Activated CD4-positive, alpha-beta T cell treated with anti-CD3 and anti-CD28 coated beads, Interleukin-2, amount 50 U/mL, for 24 hours (primary cell): ENCODE data around the gene ACAP2.
"Not testable (repeated sequence)": the region's sequence is repeated elsewhere in the genome, so short reads cannot be mapped to it uniquely, and the experiment has no call there.

Experiments
- DNase-seq, 2 donors: peaks; one replicate each; pipeline ENCODE4 v3.0.0-alpha.2; 2020; ENCODE audit warnings: low read depth in 1 of 2, low spot score in 1 of 2

The ACAP2 gene

GRCh38 chr3:195443391-195443989 is 670 bp upstream of the ACAP2 start:
- DNase-seq, result no peak

DNA sequence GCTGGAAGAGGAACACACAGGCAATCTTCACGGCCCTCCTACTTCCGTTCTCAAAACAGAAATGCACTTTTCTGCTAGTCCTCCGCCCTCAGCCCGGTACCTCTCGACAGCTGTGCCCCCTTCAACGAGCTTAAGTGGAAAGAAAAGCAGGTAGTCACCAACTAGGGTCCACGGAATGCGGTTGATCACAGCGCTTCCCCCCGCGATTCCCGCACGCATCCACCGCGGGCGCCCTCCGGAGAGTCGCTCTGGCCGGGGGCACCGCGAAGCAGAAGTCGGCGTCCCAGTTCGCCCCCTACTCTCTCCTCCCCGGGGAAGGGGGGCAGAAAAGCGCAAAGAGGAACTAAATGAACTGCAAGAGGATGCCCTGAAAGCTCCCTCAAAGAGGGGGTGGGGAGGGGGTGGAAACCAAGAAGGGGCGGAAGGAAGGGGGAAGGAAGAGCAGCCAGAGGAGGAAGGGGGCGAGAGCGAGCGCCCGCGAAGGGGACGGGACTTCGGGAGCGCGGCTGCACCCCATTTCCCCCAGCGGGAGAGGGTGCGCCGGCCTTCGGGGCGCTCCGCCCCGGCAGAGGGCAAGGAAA is 738 bp downstream of the ACAP2 start:
- DNase-seq, result peak; percentile 13 to 22

DNA sequence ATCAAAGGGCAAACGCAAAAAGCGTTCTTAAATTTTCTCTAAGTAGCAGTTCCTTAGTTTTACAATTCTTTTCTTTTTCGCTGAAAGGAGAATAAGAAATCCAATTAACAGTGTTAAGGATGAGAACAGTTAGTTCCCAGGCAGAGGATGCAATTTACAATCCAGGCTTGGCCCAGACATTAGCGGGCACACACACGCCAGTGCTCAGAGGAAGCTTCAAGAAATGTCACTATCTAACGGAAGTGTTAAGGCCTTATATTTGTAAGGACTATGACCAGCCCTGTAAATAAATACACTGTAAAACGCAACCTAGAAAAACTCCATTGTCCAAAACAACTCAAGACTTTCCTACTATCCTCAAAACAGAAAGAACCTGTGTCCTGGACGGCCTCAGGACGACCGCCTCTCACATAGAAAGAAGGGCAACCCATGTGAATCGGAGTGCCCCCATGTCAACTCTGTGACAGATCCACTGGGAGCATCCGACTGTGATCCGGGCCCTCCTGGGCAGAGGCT is 1.3 kb downstream of the ACAP2 start:
- DNase-seq, result no peak

GRCh38 chr3:195441051-195441450 is 1.8 kb downstream of the ACAP2 start:
- DNase-seq, result no peak

DNA sequence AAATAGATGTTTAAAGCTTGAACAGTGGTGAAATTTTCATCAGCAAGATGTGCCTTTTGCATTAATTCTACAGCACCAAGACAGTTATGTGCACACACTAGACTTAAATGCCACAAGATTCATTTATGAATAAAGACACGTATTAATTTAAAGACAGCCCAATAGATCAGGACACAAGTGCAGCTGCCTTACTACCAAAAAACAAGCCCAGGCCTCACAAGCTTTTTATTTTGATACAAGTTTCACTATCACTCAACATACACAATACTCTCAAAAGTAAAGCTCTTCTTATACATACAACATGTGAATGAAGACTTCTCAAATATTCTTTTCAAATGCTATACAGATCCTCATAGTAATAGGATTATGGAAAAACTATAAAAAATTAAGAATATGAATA is 2.4 kb downstream of the ACAP2 start:
- DNase-seq, result no peak

GRCh38 chr3:195438371-195438770 is 4.4 kb downstream of the ACAP2 start:
- no peak for DNase-seq

DNA sequence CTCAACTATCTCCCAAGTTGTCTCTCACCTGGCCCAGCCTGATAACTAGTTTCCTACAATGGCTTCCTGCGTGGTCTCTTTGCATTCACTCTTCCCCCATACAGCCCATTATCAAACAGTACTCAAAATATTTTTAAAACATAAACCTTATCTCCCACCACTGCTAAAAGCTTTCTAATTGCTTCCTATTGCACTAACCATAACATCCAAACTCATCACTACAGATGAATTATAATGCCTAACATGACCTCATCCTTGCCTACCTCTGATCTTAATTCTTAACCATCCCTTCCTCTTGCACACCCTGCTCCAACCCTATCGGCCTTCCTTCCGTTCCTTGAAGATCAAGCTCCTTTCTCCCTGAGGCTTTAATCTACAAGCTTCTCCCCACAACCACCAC is 17.0 kb downstream of the ACAP2 start:
- DNase-seq, result no peak

DNA sequence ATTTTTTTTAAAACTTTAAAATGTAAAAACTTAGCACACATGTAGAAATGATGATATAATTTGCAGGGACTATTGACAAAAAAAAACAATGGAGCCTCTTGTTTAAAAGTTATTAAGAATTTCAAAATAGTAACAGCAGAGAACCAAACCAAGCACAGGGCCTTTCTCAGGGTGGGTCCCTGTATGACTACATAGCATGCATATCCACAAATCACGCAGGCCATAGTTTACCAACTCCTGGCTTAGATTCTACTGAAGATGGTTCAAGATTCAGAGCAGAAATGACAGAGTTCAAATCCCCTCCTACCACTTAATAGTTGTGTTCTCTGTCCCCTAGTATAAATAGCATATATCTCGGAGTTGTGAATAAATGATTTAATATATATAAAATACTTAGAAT is 19.0 kb downstream of the ACAP2 start:
- no peak for DNase-seq

GRCh38 chr3:195421400-195421799 is 21.4 kb downstream of the ACAP2 start:
- no peak for DNase-seq

GRCh38 chr3:195416795-195417194 is 26.0 kb downstream of the ACAP2 start:
- DNase-seq, result no peak

GRCh38 chr3:195411836-195412235 is 31.0 kb downstream of the ACAP2 start:
- DNase-seq, result no peak

- no peak for DNase-seq
Observed at GRCh38 chr3:195410546-195410945, 32.3 kb downstream of the ACAP2 start.

- DNase-seq, result peak in 1 of 2 donors; percentile 0
Observed at GRCh38 chr3:195407531-195408409, 35.0 kb downstream of the ACAP2 start.

DNA sequence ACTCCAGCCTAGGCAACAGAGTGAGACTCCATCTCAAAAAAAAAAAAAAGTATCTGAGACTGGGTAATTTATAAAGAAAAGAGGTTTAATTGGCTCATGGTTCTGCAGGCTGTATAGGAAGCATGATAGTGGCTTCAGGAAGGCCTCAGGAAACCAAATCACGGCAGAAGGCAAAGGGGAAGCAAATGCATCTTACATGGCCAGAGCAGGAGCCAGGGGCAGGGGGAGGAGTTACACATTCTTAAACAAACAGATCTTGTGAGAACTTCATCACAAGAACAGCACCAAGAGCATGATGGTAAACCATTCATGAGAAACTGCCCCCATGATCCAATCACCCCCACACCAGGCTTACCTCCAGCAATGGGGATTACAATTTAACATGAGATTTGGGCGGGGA is 37.2 kb downstream of the ACAP2 start:
- DNase-seq, result no peak

GRCh38 chr3:195403841-195404408 is 38.9 kb downstream of the ACAP2 start:
- no peak for DNase-seq

DNA sequence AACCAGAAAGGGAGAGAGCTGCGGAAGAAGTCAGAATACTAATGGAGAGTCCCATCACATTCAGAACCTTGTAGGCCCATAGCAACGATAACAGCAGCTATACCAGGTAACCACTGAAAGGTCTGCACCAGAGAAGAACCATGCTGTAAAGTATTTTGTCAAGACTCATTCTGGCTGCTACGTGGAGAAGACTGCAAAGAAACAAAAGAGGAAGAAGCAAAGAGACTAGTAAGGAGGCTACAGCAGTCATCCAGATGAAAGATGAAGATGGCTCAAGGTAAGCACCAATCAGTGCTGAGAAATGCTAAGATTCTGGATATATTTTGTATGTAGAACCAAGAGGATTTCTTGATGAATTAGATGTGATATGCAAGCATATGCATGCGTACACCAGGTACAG is 39.6 kb downstream of the ACAP2 start:
- no peak for DNase-seq

GRCh38 chr3:195401943-195402342 is 40.9 kb downstream of the ACAP2 start:
- no peak for DNase-seq

DNA sequence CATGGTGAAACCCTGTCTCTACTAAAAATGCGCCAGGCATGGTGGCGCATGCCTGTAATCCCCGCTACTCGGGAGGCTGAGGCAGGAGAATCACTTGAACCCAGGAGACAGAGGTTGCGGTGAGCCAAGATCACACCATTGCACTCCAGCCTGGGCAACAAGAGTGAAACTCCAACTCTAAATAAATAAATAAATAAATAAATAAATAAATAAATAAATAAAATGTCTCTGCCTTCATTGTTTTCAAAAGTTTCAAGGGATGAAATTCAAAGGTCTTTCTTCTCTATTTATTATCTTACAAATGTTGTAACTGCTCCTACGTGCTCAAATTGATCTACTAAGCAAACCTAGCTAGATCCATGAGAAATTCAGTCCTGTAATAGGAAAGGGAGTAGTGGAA is 44.4 kb downstream of the ACAP2 start:
- not testable (repeated sequence) for DNase-seq

DNA sequence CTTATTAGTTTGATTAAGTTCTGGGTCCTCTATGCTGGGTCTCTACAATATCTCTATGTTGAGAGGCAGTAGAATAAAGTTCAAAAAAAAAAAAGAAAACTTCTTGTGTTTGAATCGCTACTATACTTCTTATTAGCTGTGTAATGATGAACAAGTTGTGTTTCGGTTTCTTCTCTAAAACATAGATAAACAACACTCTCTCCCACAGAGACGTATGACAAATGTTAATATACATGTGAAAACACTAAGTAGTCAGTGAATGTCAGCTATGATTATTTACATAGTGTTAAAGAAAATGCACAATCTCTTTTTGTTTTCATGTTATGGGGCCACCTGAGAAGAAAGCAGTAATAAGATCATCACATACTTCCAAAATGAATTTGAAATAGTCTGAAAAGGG is 45.3 kb downstream of the ACAP2 start:
- DNase-seq, result no peak

DNA sequence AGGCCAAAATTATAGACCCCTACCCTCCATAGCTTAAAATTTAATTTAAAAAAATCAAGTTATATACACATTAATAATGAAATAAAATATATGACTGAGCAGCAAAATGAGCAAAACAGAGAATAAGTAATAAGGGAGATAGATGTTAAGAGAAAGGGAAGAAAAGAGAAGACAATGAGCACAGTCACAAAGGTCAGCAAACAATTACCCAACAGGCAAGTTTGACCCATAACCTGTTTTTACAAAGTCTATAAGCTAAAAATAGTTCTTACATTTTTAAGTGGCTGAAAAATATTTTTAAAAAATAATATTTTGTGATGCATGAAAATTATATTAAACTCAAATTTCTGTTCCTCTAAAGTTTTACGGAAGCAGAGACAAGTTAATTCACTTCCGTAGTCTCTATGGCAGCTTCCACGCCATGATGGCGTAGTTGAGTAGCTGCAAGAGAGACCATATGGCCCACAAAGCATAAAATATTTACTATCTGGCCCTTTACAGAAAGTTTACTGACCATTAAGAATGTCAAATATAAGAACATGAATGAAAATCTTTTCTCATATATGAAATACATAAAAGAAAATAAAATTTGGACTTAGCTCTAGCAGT is 47.5 kb downstream of the ACAP2 start:
- DNase-seq, result no peak

DNA sequence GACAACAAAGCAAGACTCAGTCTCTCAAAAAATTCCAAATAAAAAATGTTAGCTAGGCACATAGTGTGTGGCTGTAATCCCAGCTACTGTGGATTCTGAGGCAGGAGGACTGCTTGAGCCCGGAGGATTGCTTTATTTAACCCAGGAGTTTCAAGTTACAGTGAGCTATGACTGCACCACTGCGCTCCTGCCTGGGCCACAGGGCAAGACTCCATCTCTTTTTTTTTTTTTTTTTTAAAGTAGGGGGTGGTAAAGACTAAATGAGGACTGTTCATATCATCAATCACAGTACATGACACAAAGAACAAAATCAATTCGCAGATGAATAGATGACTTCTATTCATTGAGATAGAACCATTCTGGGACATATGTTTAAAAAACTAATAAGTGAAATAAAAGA is 48.1 kb downstream of the ACAP2 start:
- DNase-seq, result no peak
